Prostate gland (tissue), 2 donors: ENCODE data around the gene MYH6. TPM values are rescaled to one million over a fixed set of nuclear protein-coding genes. Genes with fewer than 3 reads are reported as not detected.
"Not testable (repeated sequence)": the region's sequence is repeated elsewhere in the genome, so short reads cannot be mapped to it uniquely, and the experiment has no call there.

Source experiments
- DNase-seq: peaks from one replicate; pipeline ENCODE4 v3.0.0-alpha.2; 2019; ENCODE audit warnings: low spot score
- H3K27ac ChIP-seq, 2 donors: fragments of 200-600 bp; sonication (generic); 2 replicates each; pipeline ENCODE4 v1.5.1; 2017 to 2019
- H3K27me3 ChIP-seq: fragments of 200-600 bp; sonication (generic); replicated peaks from 2 replicates; pipeline ENCODE4 v1.5.1; 2019; ENCODE audit not compliant: insufficient read depth
- H3K36me3 ChIP-seq, 2 donors: fragments of 200-600 bp; sonication (generic); 1 replicate in 1 of 2; 2 replicates in 1 of 2; pipeline versions ENCODE4 v1.5.1 to v1.8.1; 2017 to 2019
- H3K4me1 ChIP-seq: fragments of 200-600 bp; sonication (generic); replicated peaks from 2 replicates; pipeline ENCODE4 v1.5.1; 2019
- H3K4me3 ChIP-seq, 2 donors: fragments of 200-600 bp; sonication (generic); 2 replicates each; pipeline ENCODE4 v1.5.1; 2017 to 2019
- H3K9me3 ChIP-seq: fragments of 200-600 bp; sonication (generic); 2 replicates; pipeline ENCODE4 v1.5.1; 2017
- CTCF ChIP-seq, 4 experiments: fragments of 200-600 bp in 2 of 4; fragments of 450-650 bp in 2 of 4; sonication (generic) in 2 of 4; IDR thresholded peaks; 1 replicate in 3 of 4; 2 replicates in 1 of 4; pipeline ENCODE4 v1.5.1; 2016 to 2019; ENCODE audit warnings: antibody characterized with exemption in 4 of 4, mild to moderate bottlenecking in 2 of 4, moderate library complexity in 2 of 4
- POLR2A ChIP-seq: fragments of 450-650 bp; IDR thresholded peaks from one replicate; pipeline ENCODE4 v1.6.1; 2016; ENCODE audit warnings: antibody characterized with exemption, mild to moderate bottlenecking
- POLR2AphosphoS5 ChIP-seq: sonication (generic); formaldehyde crosslinking; IDR thresholded peaks from one replicate; pipeline ENCODE4 v1.6.1; 2017; ENCODE audit warnings: antibody characterized with exemption
- WGBS: methylation state at CpG from one replicate; pipeline ENCODE4 v1.1.5; 2018; 5-methylcytosine and 5-hydroxymethylcytosine counted together
- intact Hi-C: fragments of 100-400 bp; cut with DNase I; formaldehyde crosslinking; loops from one replicate; pipeline ENCODE4 v1.14.2; 2022
- total RNA-seq, 2 donors: library from RNA; depleted of rRNA; stranded (reverse); fragments of >200 nt; gene quantifications; one replicate each; pipeline ENCODE4 v1.1.0, GENCODE V29; 2016

Gene MYH6
- total RNA-seq, 2 donors from 2014 or later, result 3.1 TPM; not detected in 1

- Histone ChIP-seq H3K9me3 (no peaks in the 10 kb centered on the region), H3K4me3 (no peak overlapping the region), H3K36me3 (no peaks in the 10 kb centered on the region), H3K27ac (no peak overlapping the region), H3K27me3 (no peaks in the 10 kb centered on the region), H3K4me1 (no peaks in the 10 kb centered on the region)
- intact Hi-C loops, result no loop called here
- TF ChIP-seq POLR2AphosphoS5 (no peak), POLR2A (no peak), CTCF (IDR thresholded peaks at IDR 0.05) (no peak)
- no peak for DNase-seq
- WGBS, result 93% methylated on average over 13 of the region's 13 CpGs
Observed at GRCh38 chr14:23428686-23429495, 20.8 kb upstream of the MYH6 start.

GRCh38 chr14:23425798-23426197 is 17.7 kb upstream of the MYH6 start:
- H3K4me3 ChIP-seq, H3K27me3 ChIP-seq, H3K36me3 ChIP-seq, DNase-seq, H3K4me1 ChIP-seq, intact Hi-C loops, H3K9me3 ChIP-seq, H3K27ac ChIP-seq: not testable (repeated sequence)
- WGBS, result 90% methylated on average over 6 of the region's 6 CpGs

GRCh38 chr14:23425169-23425568 is 17.1 kb upstream of the MYH6 start:
- no peaks in the 10 kb centered on the region for H3K9me3 ChIP-seq
- no peaks in the 10 kb centered on the region for H3K27me3 ChIP-seq
- intact Hi-C loops, result no loop called here
- no peak overlapping the region for H3K4me3 ChIP-seq
- H3K4me1 ChIP-seq, result no peaks in the 10 kb centered on the region
- no peak for DNase-seq
- H3K36me3 ChIP-seq, result no peaks in the 10 kb centered on the region
- no peak overlapping the region for H3K27ac ChIP-seq
- WGBS, result 88% methylated on average over 10 of the region's 10 CpGs
- TF ChIP-seq POLR2AphosphoS5 (no peak), CTCF (IDR thresholded peaks at IDR 0.05) (no peak), POLR2A (no peak)

GRCh38 chr14:23423657-23424056 is 15.6 kb upstream of the MYH6 start:
- no peaks in the 10 kb centered on the region for H3K36me3 ChIP-seq
- H3K27ac ChIP-seq, result no peak overlapping the region
- no peaks in the 10 kb centered on the region for H3K4me1 ChIP-seq
- no peaks in the 10 kb centered on the region for H3K9me3 ChIP-seq
- DNase-seq, result no peak
- H3K4me3 ChIP-seq, result no peak overlapping the region
- WGBS, result 92% methylated on average over 6 of the region's 6 CpGs
- TF ChIP-seq POLR2AphosphoS5 (no peak), CTCF (IDR thresholded peaks at IDR 0.05) (no peak), POLR2A (no peak)
- intact Hi-C loops, result no loop called here
- no peaks in the 10 kb centered on the region for H3K27me3 ChIP-seq

GRCh38 chr14:23421594-23421993 is 13.5 kb upstream of the MYH6 start:
- Histone ChIP-seq H3K4me1 (no peaks in the 10 kb centered on the region), H3K27ac (no peak overlapping the region), H3K27me3 (no peaks in the 10 kb centered on the region), H3K4me3 (no peak overlapping the region), H3K36me3 (no peaks in the 10 kb centered on the region), H3K9me3 (no peaks in the 10 kb centered on the region)
- intact Hi-C loops, result no loop called here
- TF ChIP-seq CTCF (IDR thresholded peaks at IDR 0.05) (no peak), POLR2A (no peak), POLR2AphosphoS5 (no peak)
- no peak for DNase-seq

- intact Hi-C loops, H3K4me1 ChIP-seq, H3K36me3 ChIP-seq, DNase-seq, H3K27ac ChIP-seq, H3K27me3 ChIP-seq, H3K9me3 ChIP-seq, H3K4me3 ChIP-seq: not testable (repeated sequence)
- 87% methylated on average over 5 of the region's 17 CpGs for WGBS
Observed at GRCh38 chr14:23419646-23420045, 11.6 kb upstream of the MYH6 start.
